Measurements from ENCODE around the gene CHCHD3.

GRCh38 chr7:132858760-132859159 lies 223.1 kb downstream of the CHCHD3 start:
- TF ChIP-seq CTCF (conservative IDR thresholded peaks at IDR 0.05) (no peak), EZH2 (IDR thresholded peaks at IDR 0.05; ENCODE audit: low read depth) (no peak)

All from PC-9 (cell line).